Measurements from ENCODE around the gene NT5DC3. TPM values are rescaled to one million over a fixed set of nuclear protein-coding genes. Genes with fewer than 3 reads are reported as not detected.

Gene NT5DC3
- polyA plus RNA-seq (2013, experiment 1 of 2; ENCODE audit: insufficient read length), result 4.6 TPM
- 3.8 TPM for polyA plus RNA-seq (2013, experiment 2 of 2; ENCODE audit: insufficient read length)

DNA sequence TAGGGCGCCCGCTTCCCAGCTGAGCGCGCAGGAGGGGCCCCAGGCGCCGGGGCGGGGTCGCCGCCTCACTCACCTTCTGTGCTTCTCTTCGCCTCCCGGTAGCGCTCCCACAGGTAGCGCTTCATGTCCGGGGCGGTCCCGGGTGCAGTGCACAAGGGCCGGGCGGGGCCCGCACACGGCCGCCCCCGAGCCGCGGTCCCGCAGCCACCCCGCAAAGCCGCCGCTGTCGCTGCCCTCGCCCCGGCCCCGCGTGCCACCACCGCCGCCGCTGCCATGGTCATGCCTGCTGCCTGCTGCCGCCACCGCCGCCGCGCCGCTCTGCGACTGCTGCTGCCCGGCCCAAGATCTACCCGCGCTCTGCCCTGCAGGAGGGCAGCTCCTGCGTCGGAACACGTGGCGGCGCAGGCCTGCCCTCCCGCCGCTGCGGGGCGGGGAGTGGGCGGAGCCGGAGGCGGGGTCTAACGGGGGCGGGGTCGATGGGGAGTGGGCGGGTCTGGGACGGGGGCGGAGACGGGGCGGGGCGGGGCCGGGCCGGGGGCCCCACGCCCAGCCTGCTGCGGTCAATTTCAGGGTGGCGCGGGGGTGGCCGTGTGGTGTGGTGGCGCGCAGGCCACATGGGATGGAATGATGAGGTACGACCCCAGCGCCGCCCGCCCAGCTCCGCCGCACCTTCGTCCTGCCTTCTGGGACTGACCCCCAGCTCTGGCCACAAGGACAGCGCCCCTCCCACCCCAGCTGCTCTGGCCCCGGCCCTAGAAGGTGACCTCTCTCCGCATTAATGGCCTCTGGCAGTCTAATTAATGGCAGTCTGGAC, at the start of gene NT5DC3:
NT5DC3 (minus strand) TSS at position 359 of the 814 bp plus-strand sequence; CDS start at position 281, 78 bp downstream.
- DNase-seq, result peak; percentile 80

DNA sequence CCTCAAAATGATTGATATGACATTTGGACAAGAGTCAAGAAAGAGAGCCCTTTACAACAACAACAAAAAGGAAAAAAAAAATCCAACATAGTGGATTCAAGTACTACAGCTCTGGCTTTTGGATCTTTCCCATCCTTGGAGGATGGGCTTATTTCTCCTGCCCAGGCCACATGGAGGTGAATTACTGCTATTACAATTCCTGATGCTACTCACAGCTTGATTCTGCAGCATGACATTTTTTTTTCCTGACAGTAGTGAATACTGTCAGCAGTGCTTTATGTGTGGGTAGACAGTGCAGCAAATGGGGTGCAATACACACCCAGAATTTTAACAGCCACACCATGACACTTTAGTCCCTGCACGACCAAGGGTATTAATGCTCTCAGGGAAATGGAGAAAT, 46.7 kb upstream of the NT5DC3 start:
- peak; percentile 25 for DNase-seq

GRCh38 chr12:103886195-103886797, 45.3 kb upstream of the NT5DC3 start:
- no peak for DNase-seq

DNA sequence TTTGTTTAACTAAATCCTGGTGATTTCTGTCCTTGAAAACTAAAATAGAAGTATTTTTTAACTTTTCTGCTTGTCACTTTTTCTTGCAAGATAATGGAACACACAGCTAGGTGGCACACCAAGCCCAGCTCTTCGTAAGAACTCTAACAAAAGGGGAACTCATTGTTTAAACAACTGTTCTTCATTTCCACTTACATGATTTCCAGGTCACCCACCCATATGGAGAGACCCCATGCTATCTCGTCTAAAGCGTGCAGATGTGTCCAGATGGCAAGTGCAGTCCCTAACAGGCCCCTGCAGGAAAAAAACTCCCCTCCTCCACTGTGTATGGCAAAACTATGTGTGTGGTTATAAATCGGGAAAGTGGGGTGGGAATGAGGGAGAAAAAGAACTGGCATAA, 43.3 kb upstream of the NT5DC3 start:
- peak; percentile 56 for DNase-seq

GRCh38 chr12:103883908-103884307, 42.9 kb upstream of the NT5DC3 start:
- no peak for DNase-seq

GRCh38 chr12:103882861-103883596, 42.0 kb upstream of the NT5DC3 start:
- DNase-seq, result no peak

GRCh38 chr12:103881261-103881660, 40.2 kb upstream of the NT5DC3 start:
- DNase-seq, result no peak

- DNase-seq, result peak; percentile 23
Measured at GRCh38 chr12:103880299-103881142, 39.5 kb upstream of the NT5DC3 start.

DNA sequence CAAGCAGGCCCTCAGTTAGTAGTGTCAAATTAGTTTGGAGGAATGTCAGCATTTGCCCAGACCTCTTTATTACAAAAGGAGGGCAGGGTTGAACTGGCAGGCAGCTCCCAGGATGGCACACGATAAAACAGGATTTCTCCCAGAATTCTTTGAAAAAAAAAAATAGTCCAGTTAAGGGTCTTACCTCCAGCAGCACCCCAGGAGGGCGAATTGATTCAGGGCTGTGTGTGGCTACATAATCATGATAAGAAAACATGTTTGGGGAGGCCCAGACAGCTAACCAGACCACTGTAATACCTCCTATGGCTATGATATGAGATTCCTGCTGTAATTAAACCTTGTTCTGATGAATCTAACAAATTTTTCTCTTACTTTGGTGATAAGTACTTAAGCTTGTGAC, 38.8 kb upstream of the NT5DC3 start:
- DNase-seq, result no peak

GRCh38 chr12:103879048-103879692, 38.1 kb upstream of the NT5DC3 start:
- no peak for DNase-seq

GRCh38 chr12:103877934-103878510, 37.0 kb upstream of the NT5DC3 start:
- peak; percentile 70 for DNase-seq

DNA sequence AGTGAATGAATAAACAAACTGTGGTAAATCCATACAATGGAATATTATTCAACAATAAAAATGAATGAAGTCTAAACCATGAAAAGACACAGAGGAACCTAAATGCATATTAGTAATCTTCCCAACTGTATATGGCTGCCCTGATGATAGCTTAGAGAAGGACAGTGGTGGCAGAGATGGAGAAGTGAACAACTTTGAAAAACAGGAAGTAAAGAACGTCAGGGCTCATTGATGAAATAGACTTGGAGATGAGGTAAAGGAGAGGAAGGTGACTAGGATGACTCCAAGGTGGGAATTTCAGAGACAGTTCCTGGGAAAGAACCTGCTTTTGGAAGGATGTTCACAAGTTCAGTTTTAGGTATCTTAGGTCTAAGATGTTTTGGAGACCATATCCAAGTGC, 36.3 kb upstream of the NT5DC3 start:
- DNase-seq, result no peak

GRCh38 chr12:103875666-103876065, 34.6 kb upstream of the NT5DC3 start:
- DNase-seq, result peak; percentile 15

DNA sequence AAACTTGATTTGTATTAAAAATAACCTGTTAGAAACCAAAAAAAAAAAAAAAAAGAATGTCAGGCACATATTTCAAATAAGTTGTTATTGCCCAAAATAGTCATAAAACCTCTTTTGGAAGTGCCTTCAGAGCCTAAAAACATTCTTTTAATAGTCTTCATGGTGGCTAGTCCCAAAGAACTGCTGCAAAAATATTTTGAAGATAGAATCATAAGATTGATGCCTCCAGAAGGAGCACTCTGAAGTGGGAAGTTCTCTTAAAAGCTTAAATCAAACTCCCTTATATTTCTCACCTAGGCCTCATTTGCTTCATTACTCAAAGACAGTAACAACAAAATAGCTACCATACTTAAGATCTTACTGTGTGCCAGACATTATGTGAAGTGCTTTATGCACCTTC, 27.2 kb upstream of the NT5DC3 start:
- peak; percentile 84 for DNase-seq

- DNase-seq, result no peak
Measured at GRCh38 chr12:103865151-103865730, 24.2 kb upstream of the NT5DC3 start.

GRCh38 chr12:103864710-103865109, 23.7 kb upstream of the NT5DC3 start:
- no peak for DNase-seq

- peak; percentile 82 for DNase-seq
Measured at GRCh38 chr12:103858953-103859601, 18.0 kb upstream of the NT5DC3 start.

GRCh38 chr12:103858335-103858734, 17.3 kb upstream of the NT5DC3 start:
- DNase-seq, result no peak

DNA sequence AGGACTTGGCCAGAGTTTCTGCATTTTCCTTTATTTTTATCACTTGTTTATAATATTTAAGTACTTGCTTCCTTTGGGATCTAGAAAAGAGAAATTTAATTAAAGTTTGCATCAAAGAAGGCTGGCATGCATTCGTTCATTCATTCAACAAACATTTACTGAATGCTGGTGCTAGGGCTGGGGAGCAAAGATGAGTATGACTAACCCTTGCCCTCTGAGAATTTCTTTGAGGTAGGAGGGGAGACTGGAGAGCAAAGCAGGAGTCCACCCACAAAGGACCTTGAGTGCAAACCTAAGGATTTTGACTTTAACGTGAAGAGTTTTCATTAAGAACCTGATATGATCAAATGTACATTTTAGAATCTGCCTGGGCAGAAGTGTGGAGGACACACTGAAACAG, 16.1 kb upstream of the NT5DC3 start:
- DNase-seq, result no peak

DNA sequence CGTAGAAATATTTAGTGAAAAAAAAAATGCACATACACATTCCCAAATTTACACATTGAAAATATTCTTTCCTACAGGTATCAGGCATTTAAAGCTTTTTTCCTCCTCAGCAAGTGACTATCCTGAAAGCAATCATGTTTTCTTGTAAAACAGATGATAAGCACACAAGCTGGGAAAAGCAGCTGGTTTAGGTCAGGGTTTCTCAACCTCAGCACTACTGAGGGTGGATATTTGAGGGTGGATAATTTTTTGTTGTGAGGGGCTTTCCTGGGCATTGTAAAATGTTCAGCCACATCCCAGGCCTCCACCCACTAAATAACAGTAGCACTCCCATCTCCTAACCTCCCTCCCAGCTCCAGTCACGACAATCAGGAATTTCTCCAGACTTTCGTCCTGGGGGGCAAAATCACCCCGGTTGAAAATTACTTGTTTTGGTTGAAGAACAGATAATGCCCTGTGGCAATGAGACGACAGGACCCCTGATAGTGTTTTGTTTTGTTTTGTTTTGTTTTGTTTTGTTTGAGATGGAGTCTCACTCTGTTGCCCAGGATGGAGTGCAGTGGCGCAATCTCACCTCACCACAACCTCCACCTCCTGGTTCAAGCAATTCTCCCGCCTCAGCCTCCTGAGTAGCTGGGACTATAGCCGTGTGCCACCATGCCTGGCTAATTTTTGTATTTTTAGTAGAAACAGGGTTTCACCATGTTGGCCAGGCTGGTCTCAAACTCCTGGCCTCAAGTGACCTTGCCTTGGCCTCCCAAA, 15.0 kb upstream of the NT5DC3 start:
- DNase-seq, result no peak
